ENCODE data around the gene FAM83E. TPM values are rescaled to one million over a fixed set of nuclear protein-coding genes. Genes with fewer than 3 reads are reported as not detected.

Gene FAM83E
- total RNA-seq, 6 donors from 2014 or later = 24.0 to 87.3 (median 43.3) TPM

DNA sequence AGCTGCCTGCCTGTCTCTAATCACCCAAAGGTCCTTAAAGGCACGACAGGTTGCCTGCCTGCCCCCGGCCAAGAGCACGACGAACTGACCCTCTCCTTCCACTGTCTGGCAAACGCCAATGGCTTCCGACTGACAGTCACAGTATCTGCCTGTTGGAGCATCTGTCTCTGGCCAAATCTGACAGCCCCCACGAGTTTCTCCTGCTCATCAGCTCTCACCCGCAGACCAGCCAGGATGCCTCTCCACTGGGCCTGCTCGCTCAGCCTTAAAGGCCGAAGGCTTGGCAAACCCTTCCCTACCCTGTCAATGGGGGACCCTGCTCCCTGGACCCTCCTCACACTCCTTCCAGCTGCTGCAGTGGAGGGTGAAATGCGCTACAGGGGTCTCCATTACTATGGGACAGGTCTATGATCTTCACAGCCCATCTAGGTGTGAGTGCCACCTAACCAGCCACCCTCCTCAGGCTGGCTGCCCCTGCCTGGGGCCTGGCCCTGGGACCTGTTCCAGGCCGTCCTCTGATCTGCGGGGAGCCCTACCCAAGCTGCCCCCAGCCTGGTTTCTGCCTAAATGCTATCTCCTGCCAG lies 932 bp downstream of the FAM83E start:
- no peaks in the 10 kb centered on the region for H3K9me3 ChIP-seq
- H3K27ac ChIP-seq = peak overlapping the region; percentile 82 to 94 (median 88)
- peak overlapping the region in 3 of 4 donors; percentile 33 to 47 (median 45) for H3K4me3 ChIP-seq
- TF ChIP-seq POLR2AphosphoS5 (IDR thresholded peaks at IDR 0.05) = no peak
- TF ChIP-seq, protein P1, sequence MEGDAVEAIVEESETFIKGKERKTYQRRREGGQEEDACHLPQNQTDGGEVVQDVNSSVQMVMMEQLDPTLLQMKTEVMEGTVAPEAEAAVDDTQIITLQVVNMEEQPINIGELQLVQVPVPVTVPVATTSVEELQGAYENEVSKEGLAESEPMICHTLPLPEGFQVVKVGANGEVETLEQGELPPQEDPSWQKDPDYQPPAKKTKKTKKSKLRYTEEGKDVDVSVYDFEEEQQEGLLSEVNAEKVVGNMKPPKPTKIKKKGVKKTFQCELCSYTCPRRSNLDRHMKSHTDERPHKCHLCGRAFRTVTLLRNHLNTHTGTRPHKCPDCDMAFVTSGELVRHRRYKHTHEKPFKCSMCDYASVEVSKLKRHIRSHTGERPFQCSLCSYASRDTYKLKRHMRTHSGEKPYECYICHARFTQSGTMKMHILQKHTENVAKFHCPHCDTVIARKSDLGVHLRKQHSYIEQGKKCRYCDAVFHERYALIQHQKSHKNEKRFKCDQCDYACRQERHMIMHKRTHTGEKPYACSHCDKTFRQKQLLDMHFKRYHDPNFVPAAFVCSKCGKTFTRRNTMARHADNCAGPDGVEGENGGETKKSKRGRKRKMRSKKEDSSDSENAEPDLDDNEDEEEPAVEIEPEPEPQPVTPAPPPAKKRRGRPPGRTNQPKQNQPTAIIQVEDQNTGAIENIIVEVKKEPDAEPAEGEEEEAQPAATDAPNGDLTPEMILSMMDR (IDR thresholded peaks at IDR 0.05) = no peak
- TF ChIP-seq EP300 (IDR thresholded peaks at IDR 0.05) = no peak
- 62 to 72% methylated on average over 11 to 13 of the region's 13 CpGs for WGBS, 2 donors
- peaks cover 25 to 52% (median 37%) of the 10 kb centered on the region in 4 donors for H3K4me1 ChIP-seq
- no peaks in the 10 kb centered on the region for H3K27me3 ChIP-seq
- H3K36me3 ChIP-seq = peaks cover 15 to 32% (median 28%) of the 10 kb centered on the region in 4 donors
- ATAC-seq (ENCODE audit: low FRiP score in 2 of 2) (no peak), DNase-seq (peak in 1 of 2 donors; percentile 64)

DNA sequence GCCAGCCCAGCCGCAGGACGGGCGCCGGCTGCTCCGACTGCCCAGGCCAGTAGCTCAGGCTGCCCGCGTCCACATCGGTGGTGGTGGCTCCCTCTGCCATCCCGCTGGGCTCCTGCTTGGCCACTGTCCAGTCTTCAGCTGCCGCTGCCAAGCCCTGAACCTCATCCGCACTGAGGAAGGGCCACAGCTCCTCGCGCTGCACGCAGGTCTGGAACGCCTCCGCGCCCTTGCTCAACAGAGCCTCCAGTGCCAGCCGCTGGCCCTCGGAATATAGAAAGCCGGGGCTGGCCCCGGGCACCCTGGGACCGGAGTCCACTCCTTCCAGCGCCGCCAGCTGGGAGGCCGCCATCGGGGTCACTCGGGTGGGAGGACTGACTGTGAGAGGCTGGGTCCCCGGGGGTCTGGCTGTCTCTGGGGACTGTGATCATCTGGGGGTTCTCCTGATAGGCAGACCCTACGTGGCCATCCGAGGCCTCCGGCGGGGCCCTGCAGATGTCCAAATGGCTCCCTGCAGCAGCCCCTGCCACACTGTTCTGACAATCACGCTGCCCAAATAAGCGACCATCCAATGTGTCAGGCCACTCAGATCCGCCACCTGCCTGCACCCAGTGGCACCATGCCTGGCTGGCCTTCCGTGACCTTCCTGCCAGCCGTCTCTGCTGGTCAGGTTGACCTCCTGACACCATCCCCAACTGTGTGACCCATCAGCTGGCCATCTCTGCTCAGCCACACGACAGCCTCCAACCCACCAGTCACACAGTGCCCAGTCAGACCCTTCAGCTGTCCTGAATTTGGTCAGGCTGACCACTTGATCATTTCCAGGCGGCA lies 1.6 kb downstream of the FAM83E start:
- Histone ChIP-seq H3K4me3 (peak overlapping the region in 2 of 4 donors; percentile 45 to 47), H3K27ac (peak overlapping the region; percentile 4 to 94 (median 88)), H3K27me3 (no peaks in the 10 kb centered on the region), H3K4me1 (peaks cover 25 to 48% (median 35%) of the 10 kb centered on the region in 4 donors), H3K9me3 (no peaks in the 10 kb centered on the region), H3K36me3 (peaks cover 15 to 32% (median 28%) of the 10 kb centered on the region in 4 donors)
- TF ChIP-seq, protein P1 (IDR thresholded peaks at IDR 0.05) = no peak
- no peak for TF ChIP-seq POLR2AphosphoS5 (IDR thresholded peaks at IDR 0.05)
- no peak for TF ChIP-seq POLR2A (IDR thresholded peaks at IDR 0.05)
- 70 to 77% methylated on average over 9 to 35 of the region's 39 CpGs for WGBS, 2 donors
- DNase-seq (peak; percentile 45 to 87), ATAC-seq (ENCODE audit: low FRiP score in 2 of 2) (peak in 1 of 2 donors; percentile 7)

DNA sequence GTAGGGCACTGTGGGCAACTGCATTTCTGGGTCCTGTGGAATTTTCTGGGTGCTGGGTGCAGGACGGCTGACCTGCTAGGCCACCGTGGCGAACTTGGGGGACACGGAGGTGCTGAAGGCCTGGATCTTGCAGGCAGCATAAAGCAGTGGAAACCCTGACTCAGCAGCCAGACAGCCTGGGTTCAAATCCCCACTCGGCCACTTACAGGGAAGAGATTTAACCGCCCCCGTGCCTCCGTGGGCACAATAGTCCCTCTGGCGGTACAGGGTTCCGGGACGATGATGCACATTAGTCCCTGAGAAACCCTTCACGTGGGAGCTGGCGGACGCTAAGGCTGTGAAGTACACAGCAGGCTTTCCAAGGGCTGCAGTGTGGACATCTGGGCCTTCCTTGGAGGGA lies 3.0 kb downstream of the FAM83E start:
- 90 to 93% methylated on average over 12 to 14 of the region's 14 CpGs for WGBS, 2 donors
- H3K9me3 ChIP-seq = no peaks in the 10 kb centered on the region
- ATAC-seq (ENCODE audit: low FRiP score in 2 of 2) (no peak), DNase-seq (peak in 1 of 2 donors; percentile 45)
- TF ChIP-seq POLR2A (IDR thresholded peaks at IDR 0.05) (no peak), EP300 (IDR thresholded peaks at IDR 0.05) (no peak), POLR2AphosphoS5 (IDR thresholded peaks at IDR 0.05) (no peak)
- TF ChIP-seq, protein P1 (IDR thresholded peaks at IDR 0.05) = no peak
- H3K27ac ChIP-seq = no peak overlapping the region
- H3K36me3 ChIP-seq = peaks cover 11 to 23% (median 21%) of the 10 kb centered on the region in 4 donors
- no peaks in the 10 kb centered on the region for H3K27me3 ChIP-seq
- no peak overlapping the region for H3K4me3 ChIP-seq
- H3K4me1 ChIP-seq = peaks cover 11 to 35% (median 21%) of the 10 kb centered on the region in 4 donors

DNA sequence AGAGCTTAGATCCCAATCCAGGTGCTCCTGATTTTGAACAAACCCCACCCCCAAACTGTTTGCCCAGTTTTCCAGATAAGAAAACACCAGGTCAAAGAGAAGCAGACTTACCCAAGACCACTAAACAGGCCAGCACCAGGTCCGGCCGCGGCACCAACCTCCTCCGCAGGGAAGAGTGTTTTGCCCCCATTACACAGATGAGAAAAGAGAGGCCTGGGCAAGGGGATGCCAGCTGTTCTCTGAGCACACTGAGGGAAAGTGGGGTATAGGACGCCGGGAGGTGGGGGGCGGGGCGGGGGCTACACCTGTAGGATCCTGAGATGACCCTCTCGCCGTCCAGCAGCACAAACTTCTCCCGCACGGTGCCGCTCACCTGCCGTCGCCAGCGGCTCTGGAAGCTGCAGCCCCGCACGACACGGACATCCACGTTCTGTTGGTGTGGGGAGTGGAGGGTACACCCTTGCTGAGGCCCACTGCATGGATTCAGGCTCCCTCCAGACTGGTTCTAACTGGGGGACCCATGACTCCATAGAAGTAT lies 5.2 kb downstream of the FAM83E start:
- Histone ChIP-seq H3K27me3 (no peaks in the 10 kb centered on the region), H3K27ac (no peak overlapping the region), H3K4me1 (peaks cover 0 to 12% (median 6%) of the 10 kb centered on the region in 4 donors), H3K4me3 (no peak overlapping the region), H3K36me3 (peaks cover 0 to 1% (median under 1%) of the 10 kb centered on the region in 4 donors), H3K9me3 (no peaks in the 10 kb centered on the region)
- DNase-seq = peak in 1 of 2 donors; percentile 79
- ATAC-seq (ENCODE audit: low FRiP score in 2 of 2) = no peak
- WGBS, 2 donors = 93% methylated on average over 20 of the region's 20 CpGs
- TF ChIP-seq POLR2A (IDR thresholded peaks at IDR 0.05) (no peak), POLR2AphosphoS5 (IDR thresholded peaks at IDR 0.05) (no peak), EP300 (IDR thresholded peaks at IDR 0.05) (no peak)
- TF ChIP-seq, protein P1 (IDR thresholded peaks at IDR 0.05) = no peak

Data from upper lobe of left lung (tissue), 6 donors.